OCI-LY3 (cell line): ENCODE data around the gene KLHL10.

Source experiments
- H2AFZ ChIP-seq: fragments of 200-600, 300-600 bp; shearing (Covaris generic); 2 replicates; pipeline ENCODE4 v1.6.0; 2014; ENCODE audit warnings: antibody characterized with exemption, low read depth, low read length
- H3K27ac ChIP-seq: fragments of 200-600, 300-600 bp; sonication (generic); 2 replicates; pipeline ENCODE4 v1.5.1; 2014; ENCODE audit warnings: mild to moderate bottlenecking, low read length, moderate library complexity, mixed read lengths
- H3K27me3 ChIP-seq: fragments of 200-600, 300-600 bp; sonication (generic); 2 replicates; pipeline ENCODE4 v1.6.1; 2014; ENCODE audit warnings: low read depth, low read length, mixed read lengths
- H3K36me3 ChIP-seq: fragments of 200-600, 300-600 bp; sonication (generic); replicated peaks from 2 replicates; pipeline ENCODE3; 2014; ENCODE audit warnings: low read depth, low read length, mixed read lengths
- H3K4me1 ChIP-seq: fragments of 300-600, 200-600 bp; sonication (generic); 2 replicates; pipeline ENCODE4 v1.6.1; 2014; ENCODE audit warnings: low read length, mixed read lengths
- H3K4me2 ChIP-seq: fragments of 200-600, 300-600 bp; sonication (generic); 2 replicates; pipeline ENCODE4 v1.6.1; 2014; ENCODE audit warnings: low read length, mixed read lengths
- H3K4me3 ChIP-seq: fragments of 300-600, 200-600 bp; sonication (generic); 2 replicates; pipeline ENCODE4 v1.5.1; 2014; ENCODE audit warnings: antibody characterized with exemption, mild to moderate bottlenecking, low read length, moderate library complexity
- H3K79me2 ChIP-seq: fragments of 300-600, 200-600 bp; shearing (Covaris generic); 2 replicates; pipeline ENCODE4 v1.6.1; 2014; ENCODE audit warnings: mild to moderate bottlenecking, low read length, mixed read lengths
- H3K9ac ChIP-seq: fragments of 300-600, 200-600 bp; shearing (Covaris generic); 2 replicates; pipeline ENCODE4 v1.6.0; 2014; ENCODE audit warnings: mild to moderate bottlenecking, low read length, moderate library complexity
- H3K9me3 ChIP-seq: fragments of 200-600, 300-600 bp; shearing (Covaris generic); 2 replicates; pipeline ENCODE4 v1.6.1; 2014; ENCODE audit warnings: low read length, mixed read lengths; ENCODE audit not compliant: insufficient read depth
- H4K20me1 ChIP-seq: fragments of 200-600, 300-600 bp; sonication (generic); 2 replicates; pipeline ENCODE4 v1.6.1; 2016; ENCODE audit warnings: low read length, mixed read lengths; ENCODE audit not compliant: insufficient read depth
- EZH2phosphoT487 ChIP-seq: fragments of 200-600 bp; shearing (Covaris generic); IDR thresholded peaks from 2 replicates; pipeline ENCODE4 v1.6.1; 2018; ENCODE audit warnings: antibody characterized with exemption, mixed run types, low read depth
- TF ChIP-seq, protein P1 (sequence below): fragments of 200-600, 300-600 bp; sonication (generic); IDR thresholded peaks from 2 replicates; pipeline ENCODE4 v1.5.1; 2014; ENCODE audit warnings: antibody characterized with exemption, low read length, low read depth

KLHL10 gene

DNA sequence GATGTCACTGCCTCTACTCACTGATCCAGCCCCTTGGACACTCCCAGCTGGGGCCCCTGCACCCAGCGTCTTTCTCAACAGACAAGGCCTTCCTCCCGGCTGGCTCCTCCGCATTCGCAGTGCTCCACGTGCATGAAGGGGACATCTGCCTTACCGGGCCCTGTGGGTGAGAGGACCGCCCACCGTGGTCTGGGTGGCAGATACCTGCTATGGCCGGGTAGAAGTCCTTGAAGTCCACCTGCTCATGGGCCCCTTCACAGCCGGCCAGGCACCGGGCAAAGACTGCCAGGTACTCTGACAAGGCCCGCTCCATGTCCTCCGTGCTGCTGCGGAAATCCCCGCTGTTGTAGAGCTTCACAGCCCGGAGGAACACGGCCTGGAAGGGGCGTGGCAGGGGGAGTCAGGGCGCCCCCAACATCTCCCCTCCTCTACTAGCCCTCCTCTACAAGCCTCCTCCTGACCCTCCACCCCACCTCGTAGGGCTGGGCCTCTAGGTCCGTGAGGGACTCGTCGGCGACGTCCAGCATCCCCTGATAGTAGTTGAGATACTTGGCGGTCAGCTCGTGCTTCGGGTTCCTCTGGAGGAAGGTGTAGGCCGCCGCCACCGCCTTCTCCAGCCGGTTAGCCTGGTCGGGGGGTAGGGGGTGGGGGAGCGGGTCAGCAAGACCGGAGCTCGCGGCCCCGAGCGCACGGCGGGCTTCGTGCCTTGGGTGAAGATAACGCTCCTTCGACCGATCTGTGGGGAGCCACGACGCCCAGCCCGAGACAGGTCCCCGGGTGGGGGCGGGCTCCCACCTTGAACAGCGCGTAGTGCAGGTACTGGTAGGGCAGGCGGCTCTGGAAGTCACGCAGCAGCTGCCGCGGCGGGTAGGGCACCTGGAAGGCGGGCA is 26.7 kb upstream of the KLHL10 start:
- H4K20me1 ChIP-seq = no peaks in the 10 kb centered on the region
- H3K4me3 ChIP-seq = peak overlapping the region; percentile 94
- no peaks in the 10 kb centered on the region for H3K36me3 ChIP-seq
- H3K27me3 ChIP-seq = peaks cover 12% of the 10 kb centered on the region
- no peak overlapping the region for H2AFZ ChIP-seq
- H3K9ac ChIP-seq = peak overlapping the region; percentile 74; the same call in 1 of the 2 replicates
- no peaks in the 10 kb centered on the region for H3K79me2 ChIP-seq
- TF ChIP-seq, protein P1, sequence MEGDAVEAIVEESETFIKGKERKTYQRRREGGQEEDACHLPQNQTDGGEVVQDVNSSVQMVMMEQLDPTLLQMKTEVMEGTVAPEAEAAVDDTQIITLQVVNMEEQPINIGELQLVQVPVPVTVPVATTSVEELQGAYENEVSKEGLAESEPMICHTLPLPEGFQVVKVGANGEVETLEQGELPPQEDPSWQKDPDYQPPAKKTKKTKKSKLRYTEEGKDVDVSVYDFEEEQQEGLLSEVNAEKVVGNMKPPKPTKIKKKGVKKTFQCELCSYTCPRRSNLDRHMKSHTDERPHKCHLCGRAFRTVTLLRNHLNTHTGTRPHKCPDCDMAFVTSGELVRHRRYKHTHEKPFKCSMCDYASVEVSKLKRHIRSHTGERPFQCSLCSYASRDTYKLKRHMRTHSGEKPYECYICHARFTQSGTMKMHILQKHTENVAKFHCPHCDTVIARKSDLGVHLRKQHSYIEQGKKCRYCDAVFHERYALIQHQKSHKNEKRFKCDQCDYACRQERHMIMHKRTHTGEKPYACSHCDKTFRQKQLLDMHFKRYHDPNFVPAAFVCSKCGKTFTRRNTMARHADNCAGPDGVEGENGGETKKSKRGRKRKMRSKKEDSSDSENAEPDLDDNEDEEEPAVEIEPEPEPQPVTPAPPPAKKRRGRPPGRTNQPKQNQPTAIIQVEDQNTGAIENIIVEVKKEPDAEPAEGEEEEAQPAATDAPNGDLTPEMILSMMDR = no peak
- no peak for TF ChIP-seq EZH2phosphoT487
- peaks cover 12% of the 10 kb centered on the region for H3K4me1 ChIP-seq
- H3K9me3 ChIP-seq = no peaks in the 10 kb centered on the region
- peak overlapping the region; percentile 89 for H3K4me2 ChIP-seq
- no peak overlapping the region for H3K27ac ChIP-seq

DNA sequence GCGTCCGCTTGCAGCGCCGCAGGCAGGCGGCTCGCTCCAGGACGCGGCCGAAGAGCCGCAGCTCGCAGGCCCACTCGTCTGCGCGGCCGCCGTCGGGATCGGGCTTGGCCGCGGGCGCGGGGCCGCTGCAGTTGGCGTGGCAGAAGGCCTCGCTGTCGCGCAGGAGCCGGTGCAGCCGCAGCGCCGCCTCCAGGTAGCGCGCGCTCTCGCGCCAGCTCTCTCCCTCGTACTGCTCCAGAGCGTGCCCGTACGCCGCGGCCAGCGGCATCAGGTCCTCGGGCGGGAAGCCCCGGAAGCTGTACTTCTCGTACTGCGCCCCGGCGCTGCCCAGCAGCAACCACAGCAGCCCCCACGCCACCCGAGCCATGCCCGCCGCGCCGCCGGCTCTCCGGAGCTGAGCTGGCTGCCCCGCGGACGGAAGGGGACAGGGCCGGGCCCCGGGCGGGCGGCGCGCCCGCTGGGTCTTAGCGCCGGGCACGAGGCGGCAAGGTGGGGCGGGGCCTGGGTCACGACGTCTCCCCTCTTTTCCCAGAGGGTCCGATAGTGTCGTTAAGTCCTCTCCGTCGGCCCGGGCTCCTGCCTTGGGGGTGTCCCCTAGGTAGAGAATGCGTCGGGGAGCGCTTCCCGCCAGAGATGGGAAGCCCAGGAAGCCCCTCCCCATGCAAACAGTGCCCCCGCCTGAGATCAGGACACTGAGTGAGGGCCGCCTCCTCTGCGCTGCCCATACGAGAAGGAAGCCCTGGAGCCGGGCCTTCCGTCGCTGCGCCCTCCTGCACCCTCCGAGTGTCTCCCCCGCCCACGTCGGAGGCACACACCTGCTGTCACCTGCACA is 25.9 kb upstream of the KLHL10 start, which contains the start of gene P3H4:
TSS of gene P3H4 (minus strand) at position 401 of the 832 bp plus-strand sequence. CDS start at position 367, 34 bp downstream.
- no peaks in the 10 kb centered on the region for H3K79me2 ChIP-seq

DNA sequence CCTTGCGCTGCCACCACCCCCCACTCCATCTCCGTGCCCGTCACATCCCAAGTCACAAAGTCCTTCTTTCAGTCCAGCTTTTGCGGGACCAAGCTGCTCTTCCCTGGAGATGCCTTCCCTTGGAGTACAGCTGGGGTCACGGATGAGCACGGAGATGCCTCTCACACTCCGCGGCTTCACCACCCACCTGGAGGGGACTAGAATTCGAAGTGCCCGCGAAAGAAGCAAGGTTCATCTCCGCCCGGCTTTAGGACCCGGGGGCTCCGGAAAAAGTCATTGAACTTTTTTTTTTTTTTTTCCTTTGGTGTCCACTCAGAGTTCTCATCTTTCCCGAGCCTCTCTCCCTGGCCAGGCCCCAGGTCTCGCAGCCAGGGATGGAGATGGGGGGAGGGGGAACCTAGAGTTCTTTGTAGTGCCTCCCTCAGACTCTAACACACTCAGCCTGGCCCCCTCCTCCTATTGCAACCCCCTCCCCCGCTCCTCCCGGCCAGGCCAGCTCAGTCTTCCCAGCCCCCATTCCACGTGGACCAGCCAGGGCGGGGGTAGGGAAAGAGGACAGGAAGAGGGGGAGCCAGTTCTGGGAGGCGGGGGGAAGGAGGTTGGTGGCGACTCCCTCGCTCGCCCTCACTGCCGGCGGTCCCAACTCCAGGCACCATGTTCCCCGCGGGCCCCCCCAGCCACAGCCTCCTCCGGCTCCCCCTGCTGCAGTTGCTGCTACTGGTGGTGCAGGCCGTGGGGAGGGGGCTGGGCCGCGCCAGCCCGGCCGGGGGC is 25.1 kb upstream of the KLHL10 start, which contains the start of gene FKBP10:
TSS of gene FKBP10 (plus strand) at position 624 of the 771 bp plus-strand sequence. CDS start at position 655, 31 bp downstream.
- H4K20me1 ChIP-seq = no peaks in the 10 kb centered on the region

More for the DNA sequence above, 25.9 kb upstream of the KLHL10 start, which contains the start of gene P3H4:
- Histone ChIP-seq H3K9ac (peak within 1 kb of the TSS; percentile 74), H4K20me1 (no peaks in the 10 kb centered on the region), H3K4me2 (peak within 1 kb of the TSS; percentile 89), H3K4me3 (peak within 1 kb of the TSS; percentile 94), H2AFZ (peak within 1 kb of the TSS; percentile 96), H3K9me3 (no peaks in the 10 kb centered on the region), H3K4me1 (peaks cover 12% of the 10 kb centered on the region), H3K27ac (no peak within 1 kb of the TSS), H3K27me3 (peaks cover 12% of the 10 kb centered on the region), H3K36me3 (no peaks in the 10 kb centered on the region)
- TF ChIP-seq EZH2phosphoT487 = no peak
- TF ChIP-seq, protein P1 = peak; percentile 40

More for the DNA sequence above, 25.1 kb upstream of the KLHL10 start, which contains the start of gene FKBP10:
- Histone ChIP-seq H2AFZ (peak within 1 kb of the TSS; percentile 96), H3K27ac (no peak within 1 kb of the TSS), H3K4me2 (peak within 1 kb of the TSS; percentile 89), H3K27me3 (peaks cover 12% of the 10 kb centered on the region), H3K36me3 (no peaks in the 10 kb centered on the region), H3K9ac (peak within 1 kb of the TSS; percentile 74), H3K9me3 (no peaks in the 10 kb centered on the region), H3K4me1 (peaks cover 12% of the 10 kb centered on the region), H3K79me2 (no peaks in the 10 kb centered on the region), H3K4me3 (peak within 1 kb of the TSS; percentile 94)
- TF ChIP-seq EZH2phosphoT487 = no peak
- TF ChIP-seq, protein P1 = no peak
